Activated CD4-positive, alpha-beta T cell treated with anti-CD3 and anti-CD28 coated beads, Interleukin-2, amount 50 U/mL, for 16 hours (primary cell): ENCODE measurements around the gene RNF227.
"Not testable (repeated sequence)": the region's sequence is repeated elsewhere in the genome, so short reads cannot be mapped to it uniquely, and the experiment has no call there.

Source experiments
- DNase-seq: peaks from one replicate; pipeline ENCODE4 v3.0.0-alpha.2; 2020

Gene RNF227

DNA sequence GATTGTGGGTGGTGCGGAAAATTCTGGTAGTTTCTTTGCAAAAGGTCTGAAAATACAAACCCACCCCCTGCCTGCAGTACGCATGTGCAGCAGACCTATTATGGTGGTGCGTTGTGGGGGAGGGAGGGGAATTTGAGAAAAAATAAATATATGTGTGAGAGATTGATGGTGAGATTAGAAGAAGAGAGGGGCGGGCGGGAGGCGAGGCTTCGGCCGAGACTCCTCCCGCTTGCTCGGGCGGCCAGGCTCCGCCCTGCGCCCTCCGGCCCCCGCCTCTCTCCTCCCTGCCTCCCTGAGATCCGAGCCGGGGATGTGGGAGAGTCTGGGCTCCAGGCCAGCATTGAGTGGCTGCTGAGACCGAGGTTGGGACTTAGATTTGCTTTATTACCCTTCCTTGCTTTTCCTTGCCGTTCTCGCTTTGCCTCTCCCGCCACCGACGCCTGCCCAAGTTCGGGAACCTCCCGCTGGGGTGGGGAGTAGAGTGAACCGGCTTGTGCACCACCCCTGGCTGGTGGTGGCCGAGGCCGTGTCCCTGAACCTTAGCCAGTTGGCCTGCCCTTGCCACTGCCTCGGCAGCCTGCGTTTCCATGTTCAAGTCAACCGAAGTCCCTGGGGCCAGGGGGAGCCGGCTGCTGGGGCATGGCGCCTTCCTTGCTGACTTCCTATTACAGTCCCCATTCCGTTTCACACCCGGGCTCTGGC is 28.5 kb downstream of the RNF227 start:
- peak; percentile 94 for DNase-seq

DNA sequence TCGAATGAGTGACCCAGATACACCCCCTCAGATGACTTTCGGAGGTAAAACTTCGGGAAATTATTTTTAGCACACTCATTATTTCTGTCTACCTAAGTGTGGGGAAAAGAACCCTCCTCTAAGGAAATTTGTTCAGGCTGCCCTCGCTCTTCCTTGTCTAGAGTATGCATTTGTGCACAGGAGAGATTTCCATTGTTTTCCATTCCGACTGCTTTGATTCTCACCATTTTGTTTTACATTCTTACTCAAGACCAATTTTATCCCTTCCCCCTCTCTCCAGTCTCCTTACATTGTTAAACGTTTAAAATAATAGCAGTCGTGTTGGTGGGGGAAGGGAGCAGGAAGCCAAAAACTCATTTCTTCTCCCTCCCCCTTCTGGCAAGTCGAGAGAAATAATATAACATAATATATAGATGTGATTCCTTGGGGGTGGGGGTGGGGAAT is 29.0 kb downstream of the RNF227 start:
- DNase-seq: no peak

DNA sequence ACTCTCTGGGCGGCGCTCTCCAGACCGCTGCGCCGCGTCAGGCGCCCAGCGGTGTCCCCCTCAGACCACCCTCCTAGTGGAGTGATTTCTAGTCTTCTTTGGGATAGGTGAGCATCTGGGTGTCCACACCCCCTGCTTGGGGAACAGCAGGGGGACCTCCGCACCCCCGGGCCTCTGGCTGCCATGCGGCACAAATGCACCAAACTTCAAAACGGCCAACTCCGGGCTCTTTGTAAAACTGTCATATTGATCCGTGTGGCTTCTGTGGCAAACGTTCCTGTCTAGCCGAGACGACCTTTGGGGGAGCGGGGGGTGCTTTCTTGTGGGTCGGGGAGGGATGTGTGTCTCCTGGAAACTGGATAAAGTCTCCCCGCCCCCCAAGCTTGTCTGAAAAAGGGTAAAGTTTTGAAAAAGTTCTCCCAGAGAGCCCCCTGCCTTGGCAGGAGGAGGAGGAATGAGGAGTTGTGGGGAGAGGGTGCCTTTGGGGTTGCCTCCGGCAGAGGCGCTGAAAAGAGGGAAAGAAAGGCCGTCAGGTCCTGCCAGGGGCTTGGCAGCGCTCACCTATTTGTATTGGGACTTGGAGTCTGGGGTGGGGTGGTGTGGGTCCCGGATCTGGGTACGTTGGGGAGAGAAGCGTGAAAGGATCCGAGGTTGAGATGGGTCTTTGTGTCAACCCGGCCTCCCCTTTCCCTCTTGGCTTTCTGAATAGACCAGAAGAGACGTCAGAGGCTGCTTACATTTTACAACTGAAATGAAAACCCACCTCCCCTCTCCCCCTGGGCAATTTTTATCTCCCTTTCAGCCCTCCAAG is 29.7 kb downstream of the RNF227 start:
- DNase-seq: peak; percentile 58

DNA sequence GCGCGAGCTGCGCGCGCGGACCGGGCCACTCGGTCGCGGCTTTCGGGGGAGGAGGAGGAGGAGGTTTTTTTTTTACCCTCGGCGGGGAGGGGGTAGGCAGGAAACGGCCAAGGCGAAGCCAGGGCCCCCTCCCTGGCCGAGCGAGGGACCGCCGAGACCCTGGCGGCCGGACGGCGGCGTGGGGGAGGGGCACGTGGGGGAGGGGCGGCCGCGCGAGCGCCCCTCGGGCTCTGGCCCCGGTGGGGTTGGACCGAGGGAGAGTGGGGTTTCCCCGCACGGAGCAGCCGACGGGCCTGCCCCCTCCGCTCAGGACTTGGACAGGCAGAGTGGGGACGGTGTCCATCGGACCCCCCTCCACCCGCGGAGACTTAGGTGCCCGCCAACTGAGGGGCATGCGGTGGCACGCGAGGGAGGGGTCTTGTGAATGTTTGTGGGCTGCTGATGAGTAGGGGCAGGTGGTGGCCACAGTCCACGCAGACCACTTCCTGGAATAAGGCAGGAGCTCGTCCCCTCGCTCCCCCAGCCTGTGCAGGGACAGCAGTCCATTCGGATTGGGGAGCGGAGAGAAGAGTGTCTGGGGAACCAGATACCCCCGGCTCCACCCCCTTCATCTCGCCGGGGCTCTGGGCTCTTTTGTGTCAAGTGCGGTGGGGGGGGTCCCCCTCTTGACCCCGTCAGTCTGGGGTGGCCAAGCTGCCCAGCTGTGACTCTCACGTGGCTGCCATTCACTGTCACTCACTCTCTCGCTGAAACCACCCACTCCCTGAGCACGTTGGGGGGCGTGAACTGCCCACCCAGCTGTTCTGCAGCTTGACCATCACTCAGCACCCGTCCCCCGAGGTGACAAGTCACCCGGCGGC is 30.5 kb downstream of the RNF227 start:
- DNase-seq: peak; percentile 47

DNA sequence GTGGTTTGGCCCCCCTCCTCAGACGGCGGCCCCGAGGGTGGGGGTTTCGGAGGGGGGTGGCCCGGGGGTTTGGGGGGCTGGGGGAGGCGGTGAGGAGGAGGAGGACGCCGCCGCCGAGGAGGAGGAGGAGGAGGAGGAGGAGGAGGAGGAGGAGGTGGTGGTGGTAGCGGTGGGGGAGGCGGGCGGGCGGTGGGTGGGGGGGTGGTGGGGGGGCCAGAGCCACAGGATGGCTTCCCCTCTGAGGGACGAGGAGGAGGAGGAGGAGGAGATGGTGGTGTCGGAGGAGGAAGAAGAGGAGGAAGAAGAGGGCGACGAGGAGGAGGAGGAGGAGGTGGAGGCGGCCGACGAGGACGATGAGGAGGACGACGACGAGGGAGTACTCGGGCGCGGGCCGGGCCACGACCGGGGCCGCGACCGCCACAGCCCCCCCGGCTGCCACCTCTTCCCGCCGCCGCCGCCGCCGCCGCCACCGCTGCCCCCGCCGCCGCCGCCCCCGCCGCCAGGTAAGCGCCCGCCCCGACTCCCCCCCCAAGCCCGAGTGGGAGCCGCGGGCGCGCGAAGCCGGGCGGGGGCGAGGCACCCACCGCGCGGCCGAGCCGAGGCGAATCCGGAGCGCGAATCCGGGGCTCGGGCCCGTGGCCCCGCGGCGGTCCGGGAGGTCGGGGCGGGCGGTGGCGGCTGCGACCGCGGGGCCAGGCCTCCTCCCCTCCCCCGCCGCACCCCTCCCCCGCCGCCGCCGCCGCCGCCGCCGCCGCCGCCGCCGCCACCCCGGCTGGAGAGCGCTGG is 31.3 kb downstream of the RNF227 start:
- peak; percentile 29 for DNase-seq

DNA sequence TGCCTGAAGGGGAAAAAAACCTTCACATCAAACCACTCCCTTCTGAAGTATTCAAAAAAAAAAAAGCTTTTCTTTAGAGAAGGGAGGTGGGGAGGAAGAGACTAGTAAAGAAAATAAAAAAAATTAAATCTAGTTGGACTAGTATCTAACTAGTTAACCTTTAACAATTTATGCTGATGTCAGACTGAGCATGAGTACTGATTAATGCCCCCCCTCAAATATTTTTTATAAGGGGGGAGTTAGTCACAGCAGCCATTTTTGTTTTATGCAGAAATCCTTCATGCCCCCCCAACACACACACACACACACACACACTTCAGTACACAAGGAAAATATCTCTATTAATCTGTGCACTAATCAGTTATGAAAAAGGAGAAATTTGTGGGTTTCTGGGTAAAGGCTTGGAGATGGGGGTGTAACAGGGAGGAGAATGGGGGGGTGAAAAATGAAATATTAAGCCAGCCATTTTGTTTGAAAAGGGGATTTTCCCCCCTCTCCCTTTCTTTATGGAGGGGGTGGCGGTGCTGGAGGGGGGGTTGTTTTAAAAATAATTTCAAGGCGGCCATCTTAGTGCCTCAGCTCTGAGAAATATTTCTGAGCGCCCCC is 32.2 kb downstream of the RNF227 start:
- peak; percentile 22 for DNase-seq

GRCh38 chr17:7882629-7883028 is 33.5 kb downstream of the RNF227 start:
- no peak for DNase-seq

DNA sequence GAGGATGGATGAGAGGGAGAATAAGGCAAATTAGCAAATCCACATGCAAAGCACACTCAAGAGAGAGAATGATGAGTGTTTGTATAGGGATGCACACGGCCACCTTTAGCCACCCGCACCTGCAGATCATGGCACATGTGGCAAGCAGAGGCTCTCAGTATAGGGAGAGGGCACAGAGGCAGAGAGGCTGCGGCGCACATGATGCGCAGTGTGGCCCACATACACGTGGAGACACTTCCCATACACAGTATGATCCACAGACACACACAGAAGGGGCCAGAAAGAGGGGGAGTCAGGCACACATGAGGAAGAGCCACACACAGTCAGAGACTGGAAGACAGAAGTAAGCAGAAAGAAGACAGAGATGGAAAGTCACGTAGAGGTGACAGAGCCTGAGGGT is 34.0 kb downstream of the RNF227 start:
- no peak for DNase-seq

GRCh38 chr17:7881276-7882054 is 34.6 kb downstream of the RNF227 start:
- DNase-seq: no peak

GRCh38 chr17:7880076-7880868 is 35.8 kb downstream of the RNF227 start:
- no peak for DNase-seq

DNA sequence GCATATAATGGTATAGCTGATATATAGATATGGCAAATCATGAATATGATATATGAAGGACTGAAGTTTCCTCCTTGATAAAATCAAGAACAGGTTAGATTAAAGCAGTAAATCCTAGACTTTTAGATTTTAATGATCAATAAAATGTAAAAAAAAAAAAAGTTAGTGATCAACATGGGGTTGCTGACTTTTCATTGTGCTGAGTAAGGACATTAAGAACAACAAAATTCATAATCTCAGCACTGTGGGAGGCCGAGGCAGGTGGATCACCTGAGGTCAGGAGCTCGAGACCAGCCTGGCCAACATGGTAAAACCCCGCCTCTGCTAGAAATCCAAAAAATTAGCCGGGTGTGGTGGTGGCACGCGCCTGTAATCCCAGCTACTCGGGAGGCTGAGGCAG is 37.9 kb downstream of the RNF227 start:
- DNase-seq: no peak

DNA sequence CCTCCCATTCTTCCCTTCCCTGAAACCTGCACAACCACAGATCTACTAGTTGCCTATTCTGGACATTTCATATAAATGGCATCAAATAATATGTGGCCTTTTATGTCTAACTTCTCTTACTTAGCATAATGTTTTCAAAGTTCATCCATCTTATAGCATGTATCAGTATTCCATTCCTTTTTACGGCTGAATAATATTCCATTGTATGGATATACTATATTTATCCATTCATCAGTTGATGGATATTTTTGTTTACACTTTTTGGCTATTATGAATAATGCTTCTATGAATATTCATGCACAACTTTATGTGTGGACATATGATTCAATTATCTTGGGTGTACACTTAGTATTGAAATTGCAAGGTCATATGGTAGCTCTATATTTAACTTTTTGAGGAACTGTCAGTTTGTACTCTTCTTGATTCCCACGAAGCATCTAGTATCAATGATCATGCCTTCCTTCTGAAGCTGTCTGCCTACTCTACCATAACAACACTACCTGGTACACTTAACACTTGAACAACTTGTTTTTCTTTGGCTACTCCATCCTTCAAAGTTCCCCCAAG is 40.2 kb downstream of the RNF227 start:
- no peak for DNase-seq

- DNase-seq: no peak
Observed at GRCh38 chr17:7873051-7873450, 43.0 kb downstream of the RNF227 start.

DNA sequence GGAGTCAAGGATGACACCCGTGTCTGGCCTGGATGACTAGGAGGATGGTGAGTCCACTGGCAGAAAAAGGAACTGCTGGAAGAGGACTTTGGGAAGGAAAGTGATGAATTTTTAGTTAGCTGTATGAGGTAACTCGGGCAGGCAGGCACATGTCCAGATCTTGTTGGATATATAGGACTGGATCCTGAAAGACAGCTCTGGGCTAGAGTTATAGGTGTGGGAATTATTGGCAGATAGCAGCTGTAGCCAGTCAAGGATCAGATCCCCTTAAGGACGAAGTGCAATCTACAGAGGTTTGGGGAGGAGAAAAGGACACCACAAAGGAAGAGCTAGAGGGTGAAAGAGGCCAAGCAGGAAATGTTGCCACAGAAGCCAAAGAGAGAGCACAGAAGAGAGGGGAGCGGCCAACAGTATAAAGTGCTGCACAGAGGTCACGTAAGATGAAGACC is 48.2 kb downstream of the RNF227 start:
- no peak for DNase-seq

GRCh38 chr17:7864995-7865650 is 51.0 kb downstream of the RNF227 start:
- DNase-seq: no peak

GRCh38 chr17:7864384-7864783 is 51.7 kb downstream of the RNF227 start:
- not testable (repeated sequence) for DNase-seq
